ENCODE data around the gene HOXD12.

- TF ChIP-seq YY1 (IDR thresholded peaks at IDR 0.05; ENCODE audit: insufficient read depth, insufficient read length), result no peak
- no peak for TF ChIP-seq ZNF274 (IDR thresholded peaks at IDR 0.05; ENCODE audit: low read depth, low read length)
- TF ChIP-seq SUZ12 (IDR thresholded peaks at IDR 0.05; ENCODE audit: extremely low read depth, insufficient read depth, insufficient read length), result no peak
These were observed 14.7 kb downstream of the HOXD12 start for GRCh38 chr2:176114120-176114929.

Data from NT2/D1 (cell line).